Activated T-helper 2 cell treated with anti-CD3 and anti-CD28 coated beads, Interferon-gamma antibody, Interleukin-2, Interleukin-4, amounts not matched to agents 10 μg/mL and 5 μg/mL and 100 μg/mL, durations not matched to agents 14 hours and 24 hours and 36 hours (primary cell): ENCODE results near the gene HERPUD1. TPM values are rescaled to one million over a fixed set of nuclear protein-coding genes. Genes with fewer than 3 reads are reported as not detected.
A peak's percentile ranks its signal among the peaks of the same experiment; 100 is the strongest.

Source experiments
- DNase-seq: peaks from one replicate; pipeline ENCODE4 v3.0.0; 2021; ENCODE audit warnings: low spot score
- H3K27ac Mint-ChIP-seq: one replicate; pipeline ENCODE4 v1.8.0; 2021; ENCODE audit warnings: mixed read lengths
- H3K27me3 Mint-ChIP-seq: one replicate; pipeline ENCODE4 v1.8.0; 2021; ENCODE audit warnings: low read depth, mixed read lengths
- H3K36me3 Mint-ChIP-seq: one replicate; pipeline ENCODE4 v1.8.0; 2021; ENCODE audit warnings: low read depth, mixed read lengths
- H3K4me1 Mint-ChIP-seq: one replicate; pipeline ENCODE4 v1.8.0; 2021; ENCODE audit warnings: low read depth, mixed read lengths
- H3K4me3 Mint-ChIP-seq: one replicate; pipeline ENCODE4 v1.8.0; 2021; ENCODE audit warnings: low read depth, mild to moderate bottlenecking, moderate library complexity, mixed read lengths
- H3K9me3 Mint-ChIP-seq: one replicate; pipeline ENCODE4 v1.8.0; 2021; ENCODE audit warnings: mixed read lengths
- intact Hi-C: fragments of 100-400 bp; cut with micrococcal nuclease; formaldehyde crosslinking; loops from one replicate; pipeline ENCODE4 v1.15.1; 2023
- total RNA-seq: library from RNA; stranded (reverse); gene quantifications from 2 replicates; pipeline ENCODE4 v1.2.3, GENCODE V29; 2022

HERPUD1 gene
- total RNA-seq, 1 donor from 2014 or later = 175 TPM

- Mint-ChIP-seq H3K9me3 (no peaks in the 10 kb centered on the region), H3K27ac (no peak overlapping the region), H3K4me3 (no peak overlapping the region), H3K36me3 (no peaks in the 10 kb centered on the region), H3K27me3 (peaks cover 5% of the 10 kb centered on the region), H3K4me1 (peaks cover 15% of the 10 kb centered on the region)
- no peak for DNase-seq
- intact Hi-C loops = no loop called here
Observed at GRCh38 chr16:56895813-56896212, 36.1 kb upstream of the HERPUD1 start.

- Mint-ChIP-seq H3K4me1 (peaks cover 17% of the 10 kb centered on the region), H3K36me3 (no peaks in the 10 kb centered on the region), H3K9me3 (no peaks in the 10 kb centered on the region), H3K27me3 (peaks cover 9% of the 10 kb centered on the region), H3K4me3 (no peak overlapping the region), H3K27ac (no peak overlapping the region)
- DNase-seq = no peak
- intact Hi-C loops = no loop called here
Observed at GRCh38 chr16:56896244-56896643, 35.7 kb upstream of the HERPUD1 start.

- intact Hi-C loops = no loop called here
- no peak for DNase-seq
- no peaks in the 10 kb centered on the region for H3K9me3 Mint-ChIP-seq
- H3K4me1 Mint-ChIP-seq = peaks cover 17% of the 10 kb centered on the region
- no peak overlapping the region for H3K4me3 Mint-ChIP-seq
- H3K27me3 Mint-ChIP-seq = peaks cover 14% of the 10 kb centered on the region
- no peak overlapping the region for H3K27ac Mint-ChIP-seq
- H3K36me3 Mint-ChIP-seq = no peaks in the 10 kb centered on the region
Observed at GRCh38 chr16:56897026-56897799, 34.7 kb upstream of the HERPUD1 start.

- intact Hi-C loops = loop anchor here (2.0 kb wide), 1 partner anchor 18 kb away; no protein-coding TSS in a partner anchor
- peaks cover 14% of the 10 kb centered on the region for H3K27me3 Mint-ChIP-seq
- DNase-seq = no peak
- H3K36me3 Mint-ChIP-seq = no peaks in the 10 kb centered on the region
- no peak overlapping the region for H3K4me3 Mint-ChIP-seq
- H3K27ac Mint-ChIP-seq = no peak overlapping the region
- no peaks in the 10 kb centered on the region for H3K9me3 Mint-ChIP-seq
- peaks cover 17% of the 10 kb centered on the region for H3K4me1 Mint-ChIP-seq
Observed at GRCh38 chr16:56898847-56899246, 33.1 kb upstream of the HERPUD1 start.

GRCh38 chr16:56903866-56904265, 28.1 kb upstream of the HERPUD1 start:
- Mint-ChIP-seq H3K27ac (no peak overlapping the region), H3K27me3 (peaks cover 19% of the 10 kb centered on the region), H3K36me3 (no peaks in the 10 kb centered on the region), H3K4me1 (peaks cover 13% of the 10 kb centered on the region), H3K9me3 (no peaks in the 10 kb centered on the region), H3K4me3 (no peak overlapping the region)
- intact Hi-C loops = no loop called here
- no peak for DNase-seq

DNA sequence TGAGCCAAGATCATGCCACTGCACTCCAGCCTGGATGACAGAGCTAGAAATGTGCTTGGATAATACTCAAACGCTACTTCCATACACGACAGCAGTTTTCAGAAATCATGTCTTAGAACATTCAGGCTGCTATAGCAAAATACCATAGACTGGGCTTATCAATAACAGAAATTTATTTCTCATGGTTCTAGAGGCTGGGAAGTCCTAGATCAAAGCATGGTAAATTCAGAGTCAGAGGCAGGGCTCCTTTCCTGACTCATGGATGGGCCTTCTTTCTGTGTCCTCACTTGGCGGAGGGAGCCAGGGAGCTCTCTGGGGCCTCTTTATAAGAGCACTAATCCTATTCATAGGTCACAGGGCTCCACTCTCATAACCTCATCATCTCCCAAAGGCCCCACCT, 24.5 kb upstream of the HERPUD1 start:
- Mint-ChIP-seq H3K4me3 (no peak overlapping the region), H3K27me3 (peaks cover 7% of the 10 kb centered on the region), H3K4me1 (peaks cover 21% of the 10 kb centered on the region), H3K36me3 (no peaks in the 10 kb centered on the region), H3K9me3 (no peaks in the 10 kb centered on the region), H3K27ac (no peak overlapping the region)
- intact Hi-C loops = no loop called here
- no peak for DNase-seq

- no peak overlapping the region for H3K4me3 Mint-ChIP-seq
- no peaks in the 10 kb centered on the region for H3K9me3 Mint-ChIP-seq
- peaks cover 27% of the 10 kb centered on the region for H3K4me1 Mint-ChIP-seq
- intact Hi-C loops = no loop called here
- H3K27ac Mint-ChIP-seq = no peak overlapping the region
- no peak for DNase-seq
- no peaks in the 10 kb centered on the region for H3K36me3 Mint-ChIP-seq
- peaks cover 5% of the 10 kb centered on the region for H3K27me3 Mint-ChIP-seq
Observed at GRCh38 chr16:56909527-56909979, 22.4 kb upstream of the HERPUD1 start.

DNA sequence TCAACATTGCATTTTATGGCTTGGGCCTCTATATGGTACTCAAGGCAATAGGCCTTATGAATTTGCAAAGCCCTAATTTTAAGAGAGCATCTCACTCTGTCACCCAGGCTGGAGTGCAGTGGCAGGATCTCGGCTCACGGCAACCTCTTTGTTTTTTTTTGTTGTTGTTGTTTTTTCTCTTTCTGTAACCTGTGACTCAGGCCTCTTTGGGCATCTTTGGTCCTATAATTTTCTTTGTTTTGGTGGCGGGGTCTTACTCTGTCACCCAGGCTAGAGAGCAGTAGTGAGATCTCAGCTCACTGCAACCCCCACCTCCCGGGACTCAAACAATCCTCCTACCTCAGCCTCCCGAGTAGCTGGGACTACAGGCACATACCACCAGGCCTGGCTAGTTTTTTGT, 21.8 kb upstream of the HERPUD1 start:
- H3K36me3 Mint-ChIP-seq = no peaks in the 10 kb centered on the region
- H3K4me1 Mint-ChIP-seq = peaks cover 27% of the 10 kb centered on the region
- peaks cover 5% of the 10 kb centered on the region for H3K27me3 Mint-ChIP-seq
- no peak for DNase-seq
- no peaks in the 10 kb centered on the region for H3K9me3 Mint-ChIP-seq
- peak overlapping the region; percentile 38 for H3K27ac Mint-ChIP-seq
- intact Hi-C loops = no loop called here
- H3K4me3 Mint-ChIP-seq = no peak overlapping the region

- H3K27me3 Mint-ChIP-seq = peaks cover 5% of the 10 kb centered on the region
- intact Hi-C loops = no loop called here
- no peak overlapping the region for H3K4me3 Mint-ChIP-seq
- H3K36me3 Mint-ChIP-seq = no peaks in the 10 kb centered on the region
- peaks cover 27% of the 10 kb centered on the region for H3K4me1 Mint-ChIP-seq
- no peak overlapping the region for H3K27ac Mint-ChIP-seq
- DNase-seq = no peak
- H3K9me3 Mint-ChIP-seq = no peaks in the 10 kb centered on the region
Observed at GRCh38 chr16:56910654-56911539, 21.0 kb upstream of the HERPUD1 start.

DNA sequence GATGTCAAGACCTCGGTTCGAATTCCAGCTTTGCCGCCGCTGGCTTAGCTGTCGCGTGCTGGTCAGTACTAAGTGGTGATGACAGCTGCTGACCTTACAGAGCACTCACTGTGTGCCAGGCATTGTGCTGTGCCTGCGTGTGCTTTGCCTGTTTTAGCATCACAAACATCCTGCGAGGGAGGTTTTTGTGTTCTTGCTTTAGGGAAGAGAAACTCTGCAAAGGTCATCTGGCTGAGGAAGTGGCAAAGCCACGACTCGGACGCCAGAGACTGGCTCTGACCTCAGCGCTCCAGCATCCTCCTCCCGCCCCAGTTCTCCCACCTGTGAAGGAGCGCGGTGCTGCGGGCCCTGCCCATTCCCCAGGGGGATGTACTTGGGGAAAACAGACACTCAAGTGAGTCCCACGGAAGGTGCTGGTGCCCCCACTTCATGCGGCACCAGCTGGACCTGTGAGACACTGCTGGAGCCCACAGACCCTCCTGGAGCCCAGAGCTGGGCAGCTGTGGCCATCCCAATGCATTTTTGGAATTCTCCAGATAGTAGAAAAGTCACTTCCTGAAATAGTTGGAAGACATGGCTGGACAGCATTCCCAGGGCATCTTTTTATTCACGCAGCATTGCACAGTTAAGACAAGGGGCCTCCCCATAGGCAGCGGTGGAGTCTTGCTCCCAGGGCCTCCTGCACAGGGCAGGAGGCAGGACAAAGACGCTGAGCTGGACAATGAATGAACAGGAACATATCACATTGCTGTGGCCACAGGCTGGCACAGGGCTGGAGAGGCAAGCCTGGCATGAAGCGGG, 20.0 kb upstream of the HERPUD1 start:
- Mint-ChIP-seq H3K4me1 (peaks cover 35% of the 10 kb centered on the region), H3K4me3 (no peak overlapping the region)

GRCh38 chr16:56912746-56913708, 18.9 kb upstream of the HERPUD1 start:
- Mint-ChIP-seq H3K36me3 (peaks cover 4% of the 10 kb centered on the region), H3K4me1 (peaks cover 45% of the 10 kb centered on the region), H3K27ac (peak overlapping the region; percentile 20), H3K27me3 (no peaks in the 10 kb centered on the region), H3K9me3 (no peaks in the 10 kb centered on the region), H3K4me3 (no peak overlapping the region)
- intact Hi-C loops = no loop called here
- DNase-seq = no peak

More for the DNA sequence above, 20.0 kb upstream of the HERPUD1 start:
- H3K27me3 Mint-ChIP-seq = no peaks in the 10 kb centered on the region
- no peaks in the 10 kb centered on the region for H3K36me3 Mint-ChIP-seq
- H3K27ac Mint-ChIP-seq = peak overlapping the region; percentile 10
- intact Hi-C loops = no loop called here
- no peaks in the 10 kb centered on the region for H3K9me3 Mint-ChIP-seq
- DNase-seq = no peak

- no peak overlapping the region for H3K4me3 Mint-ChIP-seq
- no peaks in the 10 kb centered on the region for H3K27me3 Mint-ChIP-seq
- peaks cover 51% of the 10 kb centered on the region for H3K4me1 Mint-ChIP-seq
- no peak overlapping the region for H3K27ac Mint-ChIP-seq
- intact Hi-C loops = no loop called here
- H3K36me3 Mint-ChIP-seq = peaks cover 4% of the 10 kb centered on the region
- no peak for DNase-seq
- H3K9me3 Mint-ChIP-seq = no peaks in the 10 kb centered on the region
Observed at GRCh38 chr16:56914896-56915295, 17.0 kb upstream of the HERPUD1 start.
